GM20000 (cell line): ENCODE data around the gene CDKL1.

Source experiments
- DNase-seq: peaks from one replicate; pipeline ENCODE4 v3.0.0; 2012; ENCODE audit warnings: low spot score
- TF ChIP-seq, protein P1 (sequence below): IDR thresholded peaks from 2 replicates; pipeline ENCODE4 v1.5.1; 2012; ENCODE audit warnings: mild to moderate bottlenecking, control low read depth; ENCODE audit errors: extremely low read depth, missing control alignments

CDKL1 gene

DNA sequence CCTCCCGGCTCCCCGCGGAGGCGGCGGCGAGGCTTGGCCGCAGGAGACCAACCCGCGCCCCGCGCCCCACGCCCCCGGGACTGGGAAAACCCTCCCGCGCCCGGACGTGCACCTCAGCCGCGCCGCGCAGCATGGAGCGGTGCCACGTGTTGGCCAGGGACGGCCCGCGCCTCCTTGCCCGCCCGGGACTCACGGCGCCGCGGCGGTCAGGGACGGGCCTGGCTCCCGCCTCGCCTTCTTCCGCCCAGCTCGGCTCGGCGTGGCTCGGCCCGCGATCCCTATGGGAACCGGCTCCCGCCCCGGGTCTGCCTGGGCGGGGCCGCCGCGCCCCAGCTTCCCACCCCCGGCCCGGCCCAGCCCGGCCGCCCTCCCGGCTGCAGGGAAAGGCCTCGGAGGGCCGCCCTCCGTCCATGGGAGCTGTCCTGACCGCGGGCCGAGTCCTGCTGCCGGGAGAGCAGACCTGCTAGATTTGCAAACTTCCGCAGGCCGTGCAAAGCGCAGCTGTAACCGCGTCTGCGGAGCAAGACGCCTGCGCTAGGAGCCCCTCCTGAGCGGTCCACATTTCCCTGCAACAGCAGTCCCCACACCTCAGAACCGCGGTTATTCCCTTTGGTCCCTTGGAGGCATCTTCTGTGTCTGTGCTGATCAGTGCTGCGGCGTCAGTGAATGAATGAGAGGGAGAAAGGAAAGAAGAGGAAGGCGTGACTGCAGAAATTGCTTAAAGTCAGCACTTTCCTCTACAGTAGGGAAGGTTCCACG is at the start of gene CDKL1:
CDKL1 (minus strand) TSS at position 251 of the 759 bp plus-strand sequence. CDS start 1,013 bp downstream, outside the sequence.
- TF ChIP-seq, protein P1, sequence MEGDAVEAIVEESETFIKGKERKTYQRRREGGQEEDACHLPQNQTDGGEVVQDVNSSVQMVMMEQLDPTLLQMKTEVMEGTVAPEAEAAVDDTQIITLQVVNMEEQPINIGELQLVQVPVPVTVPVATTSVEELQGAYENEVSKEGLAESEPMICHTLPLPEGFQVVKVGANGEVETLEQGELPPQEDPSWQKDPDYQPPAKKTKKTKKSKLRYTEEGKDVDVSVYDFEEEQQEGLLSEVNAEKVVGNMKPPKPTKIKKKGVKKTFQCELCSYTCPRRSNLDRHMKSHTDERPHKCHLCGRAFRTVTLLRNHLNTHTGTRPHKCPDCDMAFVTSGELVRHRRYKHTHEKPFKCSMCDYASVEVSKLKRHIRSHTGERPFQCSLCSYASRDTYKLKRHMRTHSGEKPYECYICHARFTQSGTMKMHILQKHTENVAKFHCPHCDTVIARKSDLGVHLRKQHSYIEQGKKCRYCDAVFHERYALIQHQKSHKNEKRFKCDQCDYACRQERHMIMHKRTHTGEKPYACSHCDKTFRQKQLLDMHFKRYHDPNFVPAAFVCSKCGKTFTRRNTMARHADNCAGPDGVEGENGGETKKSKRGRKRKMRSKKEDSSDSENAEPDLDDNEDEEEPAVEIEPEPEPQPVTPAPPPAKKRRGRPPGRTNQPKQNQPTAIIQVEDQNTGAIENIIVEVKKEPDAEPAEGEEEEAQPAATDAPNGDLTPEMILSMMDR = no peak
- DNase-seq = peak; percentile 74

DNA sequence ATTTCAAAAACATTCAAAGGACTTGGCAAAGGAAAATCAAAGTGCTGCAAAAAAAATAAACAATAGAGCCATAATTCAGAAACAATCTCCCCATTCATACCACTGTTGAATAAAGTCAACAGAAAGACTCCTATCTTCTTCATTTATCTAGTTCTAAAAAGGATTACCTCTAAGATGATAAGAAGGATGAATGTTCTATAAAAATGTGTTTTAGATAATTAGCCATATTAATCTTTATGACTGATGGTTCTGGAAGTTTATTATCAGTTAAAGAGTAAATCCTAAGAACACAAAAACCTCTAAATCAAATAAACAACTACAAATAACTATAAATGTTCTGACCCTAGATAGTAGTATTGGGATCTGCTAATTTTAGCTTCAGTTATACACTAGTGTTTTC is 37.8 kb upstream of the CDKL1 start:
- DNase-seq = no peak
- TF ChIP-seq, protein P1 = no peak

DNA sequence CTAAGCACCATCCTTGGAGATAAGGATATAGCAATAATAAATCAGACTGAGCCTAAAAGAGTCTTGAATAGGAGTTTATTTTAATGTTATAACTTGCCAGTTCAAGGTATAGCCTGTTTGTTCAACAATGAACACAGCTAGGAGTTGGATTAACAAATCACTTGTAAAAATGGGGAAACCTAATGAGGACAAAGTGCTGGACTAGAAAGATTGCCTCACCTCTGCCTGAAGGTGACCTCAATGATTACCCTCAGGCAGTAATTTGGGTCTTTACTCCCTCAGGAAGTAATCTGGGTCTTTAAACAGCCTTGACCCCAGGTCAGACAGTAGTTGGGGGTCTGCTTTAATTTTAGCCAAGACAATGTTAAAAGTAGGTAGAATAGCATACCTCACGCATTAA is 35.5 kb upstream of the CDKL1 start:
- TF ChIP-seq, protein P1 = no peak
- DNase-seq = no peak

DNA sequence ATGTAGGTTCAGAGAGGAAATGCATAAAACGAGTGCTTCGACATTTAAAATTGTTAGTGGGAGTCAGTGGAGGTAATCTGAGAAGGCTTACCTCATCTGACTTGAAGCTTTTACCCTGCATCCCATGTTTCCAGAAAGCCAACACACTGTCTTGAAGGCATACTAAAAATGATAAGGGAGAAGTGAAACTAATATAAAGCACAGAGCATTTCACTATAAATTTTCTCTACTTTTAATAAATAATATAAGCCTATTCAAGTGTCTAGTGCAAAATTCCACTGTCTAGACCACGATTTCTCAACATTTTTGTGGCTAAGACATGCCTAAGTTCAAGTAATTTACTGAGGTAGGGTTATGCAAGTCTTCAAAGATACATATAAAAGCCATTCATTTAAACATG is 29.1 kb upstream of the CDKL1 start:
- TF ChIP-seq, protein P1 = no peak

DNA sequence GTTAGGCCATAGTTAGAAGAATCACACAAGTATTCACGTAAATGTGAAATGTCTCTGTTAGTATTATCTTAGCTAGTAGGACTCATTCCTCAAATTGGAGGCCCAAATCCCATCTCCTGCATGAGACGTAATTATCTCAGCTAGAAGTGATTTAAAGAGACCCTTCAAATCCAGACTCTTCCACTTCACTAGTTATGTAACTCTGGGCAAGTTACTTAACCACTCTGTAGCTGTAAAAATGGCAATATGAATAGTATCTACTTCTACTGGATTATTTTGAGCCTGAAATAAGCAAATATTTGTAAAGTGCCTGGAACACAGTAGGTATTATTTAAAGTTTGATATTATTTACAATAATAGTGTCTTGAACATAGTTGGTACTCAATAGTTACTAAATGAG is 28.4 kb upstream of the CDKL1 start:
- TF ChIP-seq, protein P1 = no peak
- no peak for DNase-seq

More for the DNA sequence above, 29.1 kb upstream of the CDKL1 start:
- no peak for DNase-seq

DNA sequence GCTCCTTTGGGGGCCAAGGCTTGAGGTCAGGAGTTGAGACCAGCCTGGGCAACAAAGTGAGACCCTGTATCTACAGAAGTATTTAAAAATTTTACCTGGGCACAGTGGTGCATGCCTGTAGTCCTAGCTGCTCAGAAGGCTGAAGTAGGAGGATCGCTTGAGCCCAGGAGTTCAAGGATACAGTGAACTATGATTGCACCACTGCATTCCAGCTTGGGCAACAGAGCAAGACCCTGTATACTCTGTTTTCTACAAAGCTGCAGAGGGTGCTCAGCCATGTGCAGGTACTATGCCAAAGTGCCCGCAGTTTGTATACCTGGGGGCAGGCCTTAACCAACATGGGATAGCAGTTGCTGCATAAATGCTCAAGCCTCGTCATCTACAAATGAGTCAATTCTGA is 26.8 kb upstream of the CDKL1 start:
- TF ChIP-seq, protein P1 = no peak

DNA sequence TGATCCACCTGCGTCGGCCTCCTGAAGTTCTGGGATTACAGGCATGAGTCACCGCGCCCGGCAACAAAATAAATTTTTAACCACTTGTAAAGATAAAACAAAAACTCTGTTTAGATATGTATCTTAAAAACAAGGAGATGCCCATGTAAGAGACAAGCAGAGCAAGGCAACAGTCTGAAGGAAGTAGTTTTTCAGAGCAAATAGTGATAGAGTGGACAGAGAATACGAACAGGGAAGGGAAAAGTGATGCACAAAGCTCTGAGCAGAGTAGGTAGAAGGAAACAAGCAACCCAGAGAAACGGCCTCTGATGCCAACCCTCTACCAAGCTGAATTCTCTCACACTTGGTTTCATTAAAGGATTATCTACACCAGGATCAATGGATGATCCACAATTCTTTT is 24.8 kb upstream of the CDKL1 start:
- TF ChIP-seq, protein P1 = no peak
- DNase-seq = no peak

More for the DNA sequence above, 26.8 kb upstream of the CDKL1 start:
- DNase-seq = no peak
